IMR-90 (cell line): Measurements from ENCODE around the gene TMTC1. TPM values are rescaled to one million over a fixed set of nuclear protein-coding genes. Genes with fewer than 3 reads are reported as not detected.

ENCODE experiments used
- ATAC-seq: fragments of 200-7000 bp; cut with Tn5 transposase; 2 replicates; pipeline ENCODE4 v1.9.1; 2020; ENCODE audit warnings: low read depth, mild to moderate bottlenecking, moderate library complexity
- BruUV-seq: library from RNA; stranded (reverse); fragments of 400-500 nt; replicated peaks from 2 replicates; lab custom pipeline; 2021; lab: Mats Ljungman, UMichigan
- CTCF ChIA-PET: fragments of 300-600 bp; formaldehyde crosslinking; extraction: SDS; loops from one replicate; lab custom pipeline; 2021; ENCODE audit warnings: antibody characterized with exemption; lab: Yijun Ruan, JAX
- POLR2A ChIA-PET: fragments of 300-600 bp; sonication (Branson Sonifier 250); formaldehyde crosslinking; loops from one replicate; lab custom pipeline; 2022; ENCODE audit warnings: antibody characterized with exemption; ENCODE audit not compliant: unreplicated experiment; lab: Charles Lee
- DNase-seq: peaks from one replicate; pipeline ENCODE4 v3.0.0; 2013
- H2AFZ ChIP-seq: replicated peaks from 2 replicates; pipeline ENCODE3; 2013; ENCODE audit warnings: low read length, mild to moderate bottlenecking; ENCODE audit not compliant: poor library complexity
- H2AK5ac ChIP-seq: 2 replicates; pipeline ENCODE4 v1.6.1; 2013; ENCODE audit warnings: low read depth, low read length, inconsistent platforms
- H2AK9ac ChIP-seq: replicated peaks from 2 replicates; pipeline ENCODE3; 2013; ENCODE audit warnings: mild to moderate bottlenecking, low read depth, low read length, moderate library complexity; ENCODE audit not compliant: poor library complexity
- H2BK120ac ChIP-seq: 2 replicates; pipeline ENCODE4 v1.6.1; 2013; ENCODE audit warnings: low read depth, low read length, inconsistent platforms
- H2BK15ac ChIP-seq: 3 replicates; pipeline ENCODE4 v1.6.1; 2013; ENCODE audit warnings: low read depth, low read length, inconsistent platforms
- H2BK20ac ChIP-seq: 2 replicates; pipeline ENCODE4 v1.6.1; 2013; ENCODE audit warnings: low read depth, mild to moderate bottlenecking, inconsistent platforms, low read length, moderate library complexity
- H2BK5ac ChIP-seq: 2 replicates; pipeline ENCODE4 v1.6.1; 2013; ENCODE audit warnings: mild to moderate bottlenecking, low read depth, low read length, inconsistent platforms; ENCODE audit not compliant: poor library complexity, severe bottlenecking
- H3K14ac ChIP-seq: replicated peaks from 2 replicates; pipeline ENCODE4 v1.6.1; 2013; ENCODE audit warnings: low read depth, low read length, inconsistent platforms
- H3K18ac ChIP-seq: 2 replicates; pipeline ENCODE4 v1.6.1; 2013; ENCODE audit warnings: low read depth, low read length, control low read depth
- H3K23ac ChIP-seq: 2 replicates; pipeline ENCODE4 v1.6.1; 2013; ENCODE audit warnings: low read depth, low read length, inconsistent platforms
- H3K27ac ChIP-seq: 2 replicates; pipeline ENCODE4 v1.5.1; 2013; ENCODE audit warnings: mild to moderate bottlenecking, control low read depth, low read length; ENCODE audit not compliant: insufficient read depth
- H3K27me3 ChIP-seq: 2 replicates; pipeline ENCODE4 v1.6.1; 2013; ENCODE audit warnings: low read length; ENCODE audit not compliant: control insufficient read depth, insufficient read depth
- H3K36me3 ChIP-seq: 2 replicates; pipeline ENCODE4 v1.6.1; 2013; ENCODE audit warnings: low read length, mixed read lengths; ENCODE audit not compliant: control insufficient read depth, insufficient read depth
- H3K4ac ChIP-seq: 2 replicates; pipeline ENCODE4 v1.6.1; 2013; ENCODE audit warnings: low read depth, low read length, inconsistent platforms
- H3K4me1 ChIP-seq: 2 replicates; pipeline ENCODE4 v1.6.1; 2013; ENCODE audit warnings: low read length, mixed read lengths; ENCODE audit not compliant: control insufficient read depth, insufficient read depth
- H3K4me2 ChIP-seq: 2 replicates; pipeline ENCODE4 v1.6.1; 2013; ENCODE audit warnings: low read depth, mild to moderate bottlenecking, control low read depth, low read length, moderate library complexity
- H3K4me3 ChIP-seq: 2 replicates; pipeline ENCODE4 v1.5.1; 2013; ENCODE audit warnings: low read depth, mild to moderate bottlenecking, control low read depth, low read length, moderate library complexity; ENCODE audit not compliant: insufficient read depth
- H3K56ac ChIP-seq: 2 replicates; pipeline ENCODE4 v1.6.1; 2013; ENCODE audit warnings: low read length, inconsistent platforms; ENCODE audit not compliant: insufficient read depth; ENCODE audit errors: extremely low read depth
- H3K79me1 ChIP-seq, 2 experiments: 2 replicates each; pipeline ENCODE4 v1.6.1; 2013; ENCODE audit warnings: low read length in 2 of 2, inconsistent platforms in 1 of 2, low read depth in 1 of 2
- H3K9ac ChIP-seq: 2 replicates; pipeline ENCODE4 v1.6.1; 2013; ENCODE audit warnings: low read depth, low read length, control low read depth
- H3K9me1 ChIP-seq: 2 replicates; pipeline ENCODE4 v1.6.1; 2013; ENCODE audit warnings: low read length, inconsistent platforms; ENCODE audit not compliant: insufficient read depth
- H3K9me3 ChIP-seq: 2 replicates; pipeline ENCODE4 v1.6.1; 2013; ENCODE audit warnings: low read length; ENCODE audit not compliant: control insufficient read depth, insufficient read depth
- H4K20me1 ChIP-seq: 2 replicates; pipeline ENCODE4 v1.6.1; 2013; ENCODE audit warnings: low read length, inconsistent platforms; ENCODE audit not compliant: insufficient read depth
- H4K5ac ChIP-seq: 2 replicates; pipeline ENCODE4 v1.6.1; 2013; ENCODE audit warnings: mild to moderate bottlenecking, low read depth, low read length, control low read depth
- H4K8ac ChIP-seq, 2 experiments: 2 replicates each; pipeline ENCODE4 v1.6.1; 2013; ENCODE audit warnings: low read depth in 2 of 2, low read length in 2 of 2, control low read depth in 1 of 2, inconsistent platforms in 1 of 2
- H4K91ac ChIP-seq: 2 replicates; pipeline ENCODE4 v1.6.1; 2013; ENCODE audit warnings: low read depth, low read length, inconsistent platforms; ENCODE audit not compliant: insufficient read depth
- BHLHE40 ChIP-seq: fragments of 150-350 bp; IDR thresholded peaks from 2 replicates; pipeline ENCODE4 v1.6.1; 2016; ENCODE audit warnings: mild to moderate bottlenecking, low read depth, low read length
- CEBPB ChIP-seq: IDR thresholded peaks from 2 replicates; pipeline ENCODE4 v1.6.1; 2012; ENCODE audit warnings: low read depth, low read length, improper control_type of control experiment
- CHD1 ChIP-seq: IDR thresholded peaks from 2 replicates; pipeline ENCODE4 v1.6.1; 2012; ENCODE audit warnings: low read depth, low read length, improper control_type of control experiment
- ELK1 ChIP-seq: fragments of 150-350 bp; IDR thresholded peaks from 2 replicates; pipeline ENCODE4 v1.6.1; 2016; ENCODE audit warnings: low read depth, mild to moderate bottlenecking, low read length, moderate library complexity, borderline replicate concordance
- FOS ChIP-seq: fragments of 150-350 bp; IDR thresholded peaks from 2 replicates; pipeline ENCODE4 v1.6.1; 2016; ENCODE audit warnings: low read depth, low read length
- MAFK ChIP-seq: IDR thresholded peaks from 2 replicates; pipeline ENCODE4 v1.6.1; 2012; ENCODE audit warnings: low read depth, low read length, improper control_type of control experiment
- MAZ ChIP-seq: IDR thresholded peaks from 2 replicates; pipeline ENCODE4 v1.6.1; 2012; ENCODE audit warnings: low read depth, mild to moderate bottlenecking, low read length, improper control_type of control experiment, moderate library complexity, borderline replicate concordance
- MXI1 ChIP-seq: IDR thresholded peaks from 2 replicates; pipeline ENCODE4 v1.6.1; 2012; ENCODE audit warnings: low read depth, mild to moderate bottlenecking, low read length, moderate library complexity, borderline replicate concordance
- NFE2L2 ChIP-seq: fragments of 150-350 bp; IDR thresholded peaks from 2 replicates; pipeline ENCODE4 v1.6.1; 2016; ENCODE audit warnings: low read depth, mild to moderate bottlenecking, low read length
- POLR2A ChIP-seq: IDR thresholded peaks from 2 replicates; pipeline ENCODE4 v1.6.1; 2012; ENCODE audit warnings: mild to moderate bottlenecking, low read depth, low read length
- RAD21 ChIP-seq: IDR thresholded peaks from 2 replicates; pipeline ENCODE4 v1.6.1; 2012; ENCODE audit warnings: low read length, improper control_type of control experiment
- RCOR1 ChIP-seq: IDR thresholded peaks from 2 replicates; pipeline ENCODE4 v1.6.1; 2012; ENCODE audit warnings: mild to moderate bottlenecking, low read length, improper control_type of control experiment; ENCODE audit not compliant: insufficient replicate concordance
- RFX5 ChIP-seq: IDR thresholded peaks from 2 replicates; pipeline ENCODE4 v1.8.0; 2012; ENCODE audit warnings: low read depth, mild to moderate bottlenecking, low read length, moderate library complexity
- SMC3 ChIP-seq: fragments of 150-350 bp; IDR thresholded peaks from 2 replicates; pipeline ENCODE4 v1.6.1; 2016; ENCODE audit warnings: low read depth, mild to moderate bottlenecking, antibody characterized with exemption, low read length, moderate library complexity
- dilution Hi-C: fragments of 300-500 bp; cut with HindIII; formaldehyde crosslinking; loops from one replicate; pipeline ENCODE4 v1.14.3; 2018; ENCODE audit warnings: low sequenced_read_pairs; ENCODE audit not compliant: unreplicated experiment
- in situ Hi-C: fragments of 300-500 bp; cut with MboI; formaldehyde crosslinking; loops from 3 replicates; pipeline ENCODE4 v1.14.3; 2019; ENCODE audit warnings: low sequenced_read_pairs, inconsistent platforms, mixed read lengths
- intact Hi-C: fragments of 100-400 bp; cut with micrococcal nuclease; formaldehyde crosslinking; loops from 2 replicates; pipeline ENCODE4 v1.10.0; 2022
- polyA plus RNA-seq, 3 experiments: library from polyadenylated mRNA; depleted of rRNA; stranded (reverse); fragments of >200 nt; gene quantifications; 2 replicates each; pipeline ENCODE4 v1.2.3, GENCODE V29; 2012; ENCODE audit warnings: low replicate concordance in 1 of 3
- total RNA-seq: library from RNA; depleted of rRNA; stranded (reverse); fragments of >200 nt; gene quantifications from 2 replicates; pipeline ENCODE4 v1.2.3, GENCODE V29; 2012
- TF ChIP-seq, protein P1 (sequence below): conservative IDR thresholded peaks from 2 replicates; pipeline ENCODE4 v1.5.1; 2012; ENCODE audit warnings: mild to moderate bottlenecking, low read depth, low read length, improper control_type of control experiment
- TF ChIP-seq, protein P2 (sequence below): fragments of 150-350 bp; IDR thresholded peaks from 2 replicates; pipeline ENCODE4 v1.6.1; 2017; ENCODE audit warnings: mild to moderate bottlenecking, antibody characterized with exemption, low read length, low read depth

TMTC1 gene
- total and polyA plus RNA-seq, 2 of the 4 experiments (the other 2 are of a cell fraction) = 12.5 to 36.4 TPM

GRCh38 chr12:29612912-29613311 is 170.8 kb downstream of the TMTC1 start:
- no peak overlapping the region for H3K14ac ChIP-seq
- no peak overlapping the region for H2AFZ ChIP-seq
- intact Hi-C loops (no loop called here), in situ Hi-C loops (no loop called here), dilution Hi-C loops (no loop called here)
- H4K8ac ChIP-seq = no peak overlapping the region
- peaks cover 19% of the 10 kb centered on the region for H3K4me1 ChIP-seq
- H3K27me3 ChIP-seq = no peaks in the 10 kb centered on the region
- peaks cover 0 to 4% of the 10 kb centered on the region in 2 experiments; a peak in 3 of 4 replicates for H3K79me1 ChIP-seq
- peak overlapping the region; percentile 26; the same call in 1 of the 2 replicates for H2BK120ac ChIP-seq
- no peak overlapping the region for H3K18ac ChIP-seq
- no peak overlapping the region for H2BK20ac ChIP-seq
- no peak overlapping the region; the same call in 1 of the 2 replicates for H4K91ac ChIP-seq
- no peaks in the 10 kb centered on the region for H4K20me1 ChIP-seq
- H2AK5ac ChIP-seq = no peak overlapping the region
- H3K4ac ChIP-seq = 0 out of 2 replicates have a peak overlapping the region, but pooled peaks have one; percentile 16
- no peak for ATAC-seq
- no peak overlapping the region for H4K5ac ChIP-seq
- H2AK9ac ChIP-seq = peak overlapping the region; percentile 57
- no peak overlapping the region for H3K23ac ChIP-seq
- no TSS peak for BruUV-seq
- no peak overlapping the region for H3K9ac ChIP-seq
- H3K4me3 ChIP-seq = no peak overlapping the region
- no peak overlapping the region for H3K4me2 ChIP-seq
- POLR2A ChIA-PET = no interaction called here
- DNase-seq = no peak
- peaks cover 13% of the 10 kb centered on the region; the same call in 1 of the 2 replicates for H3K36me3 ChIP-seq
- no peak overlapping the region for H3K56ac ChIP-seq
- peaks cover 7% of the 10 kb centered on the region; the same call in 1 of the 2 replicates for H3K9me1 ChIP-seq
- no peak overlapping the region for H2BK15ac ChIP-seq
- no peak overlapping the region for H3K27ac ChIP-seq
- CTCF ChIA-PET = no interaction called here
- TF ChIP-seq CEBPB = no peak
- TF ChIP-seq MAFK = no peak
- TF ChIP-seq CHD1 = no peak
- TF ChIP-seq BHLHE40 = no peak
- TF ChIP-seq, protein P1, sequence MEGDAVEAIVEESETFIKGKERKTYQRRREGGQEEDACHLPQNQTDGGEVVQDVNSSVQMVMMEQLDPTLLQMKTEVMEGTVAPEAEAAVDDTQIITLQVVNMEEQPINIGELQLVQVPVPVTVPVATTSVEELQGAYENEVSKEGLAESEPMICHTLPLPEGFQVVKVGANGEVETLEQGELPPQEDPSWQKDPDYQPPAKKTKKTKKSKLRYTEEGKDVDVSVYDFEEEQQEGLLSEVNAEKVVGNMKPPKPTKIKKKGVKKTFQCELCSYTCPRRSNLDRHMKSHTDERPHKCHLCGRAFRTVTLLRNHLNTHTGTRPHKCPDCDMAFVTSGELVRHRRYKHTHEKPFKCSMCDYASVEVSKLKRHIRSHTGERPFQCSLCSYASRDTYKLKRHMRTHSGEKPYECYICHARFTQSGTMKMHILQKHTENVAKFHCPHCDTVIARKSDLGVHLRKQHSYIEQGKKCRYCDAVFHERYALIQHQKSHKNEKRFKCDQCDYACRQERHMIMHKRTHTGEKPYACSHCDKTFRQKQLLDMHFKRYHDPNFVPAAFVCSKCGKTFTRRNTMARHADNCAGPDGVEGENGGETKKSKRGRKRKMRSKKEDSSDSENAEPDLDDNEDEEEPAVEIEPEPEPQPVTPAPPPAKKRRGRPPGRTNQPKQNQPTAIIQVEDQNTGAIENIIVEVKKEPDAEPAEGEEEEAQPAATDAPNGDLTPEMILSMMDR = no peak
- no peak for TF ChIP-seq RCOR1
- TF ChIP-seq, protein P2, sequence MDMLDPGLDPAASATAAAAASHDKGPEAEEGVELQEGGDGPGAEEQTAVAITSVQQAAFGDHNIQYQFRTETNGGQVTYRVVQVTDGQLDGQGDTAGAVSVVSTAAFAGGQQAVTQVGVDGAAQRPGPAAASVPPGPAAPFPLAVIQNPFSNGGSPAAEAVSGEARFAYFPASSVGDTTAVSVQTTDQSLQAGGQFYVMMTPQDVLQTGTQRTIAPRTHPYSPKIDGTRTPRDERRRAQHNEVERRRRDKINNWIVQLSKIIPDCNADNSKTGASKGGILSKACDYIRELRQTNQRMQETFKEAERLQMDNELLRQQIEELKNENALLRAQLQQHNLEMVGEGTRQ = no peak
- TF ChIP-seq FOS = no peak
- no peak for TF ChIP-seq RFX5
- TF ChIP-seq RAD21 = no peak
- TF ChIP-seq MAZ = no peak
- TF ChIP-seq NFE2L2 = no peak
- no peak for TF ChIP-seq ELK1
- no peak for TF ChIP-seq POLR2A
- TF ChIP-seq SMC3 = no peak
- no peak for TF ChIP-seq MXI1
- no peak overlapping the region for H2BK5ac ChIP-seq
- H3K9me3 ChIP-seq = no peaks in the 10 kb centered on the region
